ENCODE results near the gene BSND.

Gene BSND

DNA sequence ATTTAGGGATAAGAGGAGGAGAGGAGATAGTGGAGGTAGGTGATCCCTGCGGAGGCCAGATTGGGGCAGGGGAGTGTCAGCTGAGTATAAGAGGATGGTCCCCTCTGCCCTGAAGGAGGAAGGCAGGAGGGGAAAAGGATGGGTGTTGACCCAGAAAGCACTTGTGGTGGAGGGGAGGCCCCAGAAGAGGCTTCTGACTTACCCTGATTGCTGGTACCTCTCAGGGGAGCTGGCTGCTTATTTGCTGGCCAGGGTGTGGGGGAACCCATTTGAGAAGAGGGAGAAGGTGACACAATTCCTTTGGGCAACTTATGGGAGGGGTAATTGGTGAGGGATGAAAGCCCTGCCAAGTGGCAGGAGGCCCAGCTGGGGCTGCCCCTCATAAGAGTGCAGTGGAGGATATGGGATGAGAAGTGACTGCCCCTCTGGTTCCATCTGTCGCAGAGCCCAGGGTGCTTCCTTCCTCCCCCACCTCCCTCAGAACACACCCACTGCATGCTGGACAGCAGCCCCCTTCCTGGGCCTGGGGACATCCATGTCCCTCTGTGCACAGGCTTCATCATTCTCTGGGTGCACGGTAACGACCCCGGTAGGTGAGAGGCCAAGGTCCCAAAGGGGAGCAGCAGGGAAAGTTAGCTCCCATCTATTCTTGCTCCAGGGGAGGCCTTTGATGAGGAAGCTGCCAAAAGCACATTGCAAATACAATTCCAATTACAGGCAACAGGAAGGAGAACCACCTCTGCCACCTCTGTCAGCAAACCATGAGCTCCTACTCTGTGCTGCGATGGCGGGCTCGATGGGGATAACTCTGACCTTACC lies 39.2 kb downstream of the BSND start:
- H3K4me3 Mint-ChIP-seq, result no peak overlapping the region
- H3K27me3 Mint-ChIP-seq, result peaks cover 61 to 86% of the 10 kb centered on the region in 2 donors
- H3K27ac Mint-ChIP-seq, result no peak overlapping the region
- peaks cover 9 to 13% of the 10 kb centered on the region in 2 donors for H3K4me1 Mint-ChIP-seq
- ATAC-seq (replicated peaks) (peak; percentile 53 to 59), DNase-seq (no peak)
- H3K36me3 Mint-ChIP-seq, result peaks cover 0 to 1% of the 10 kb centered on the region in 2 donors
- H3K9me3 Mint-ChIP-seq, result peaks cover 3 to 4% of the 10 kb centered on the region in 2 donors

DNA sequence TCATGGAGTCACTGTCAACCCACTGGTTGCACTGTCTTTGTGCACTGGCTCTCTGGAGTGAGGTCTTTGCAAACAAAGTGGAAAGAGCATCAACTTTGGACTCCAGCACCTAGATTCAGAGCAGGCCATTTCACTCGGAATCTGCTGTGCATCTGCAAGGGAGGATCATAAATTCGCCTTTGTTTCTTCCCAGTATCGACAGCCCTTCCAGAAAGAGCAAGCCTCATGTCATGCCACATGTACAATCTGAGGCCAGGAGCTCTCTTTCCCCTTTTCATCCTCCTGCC lies 39.8 kb downstream of the BSND start:
- Mint-ChIP-seq H3K4me3 (no peak overlapping the region), H3K9me3 (peaks cover 0 to under 1% of the 10 kb centered on the region in 2 donors), H3K36me3 (no peaks in the 10 kb centered on the region), H3K27me3 (peaks cover 56 to 81% of the 10 kb centered on the region in 2 donors), H3K4me1 (peaks cover 9 to 13% of the 10 kb centered on the region in 2 donors), H3K27ac (no peak overlapping the region)
- ATAC-seq (replicated peaks) (no peak), DNase-seq (no peak)

DNA sequence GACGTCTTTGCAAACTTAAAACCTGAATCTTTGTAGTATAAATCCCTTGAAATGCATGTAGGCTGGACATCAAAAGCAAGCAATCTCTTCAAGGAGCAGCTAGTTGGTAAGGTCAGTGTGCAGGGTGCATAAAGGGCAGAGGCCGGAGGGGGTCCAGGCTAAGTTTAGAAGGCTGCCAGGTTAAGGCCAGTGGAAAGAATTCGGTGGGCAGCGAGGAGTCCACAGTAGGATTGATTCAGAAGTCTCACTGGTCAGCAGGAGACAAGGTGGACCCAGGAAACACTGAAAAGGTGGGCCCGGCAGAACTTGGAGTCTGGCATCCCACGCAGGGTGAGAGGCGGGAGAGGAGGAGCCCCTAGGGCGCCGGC lies 40.2 kb downstream of the BSND start:
- no peaks in the 10 kb centered on the region for H3K36me3 Mint-ChIP-seq

DNA sequence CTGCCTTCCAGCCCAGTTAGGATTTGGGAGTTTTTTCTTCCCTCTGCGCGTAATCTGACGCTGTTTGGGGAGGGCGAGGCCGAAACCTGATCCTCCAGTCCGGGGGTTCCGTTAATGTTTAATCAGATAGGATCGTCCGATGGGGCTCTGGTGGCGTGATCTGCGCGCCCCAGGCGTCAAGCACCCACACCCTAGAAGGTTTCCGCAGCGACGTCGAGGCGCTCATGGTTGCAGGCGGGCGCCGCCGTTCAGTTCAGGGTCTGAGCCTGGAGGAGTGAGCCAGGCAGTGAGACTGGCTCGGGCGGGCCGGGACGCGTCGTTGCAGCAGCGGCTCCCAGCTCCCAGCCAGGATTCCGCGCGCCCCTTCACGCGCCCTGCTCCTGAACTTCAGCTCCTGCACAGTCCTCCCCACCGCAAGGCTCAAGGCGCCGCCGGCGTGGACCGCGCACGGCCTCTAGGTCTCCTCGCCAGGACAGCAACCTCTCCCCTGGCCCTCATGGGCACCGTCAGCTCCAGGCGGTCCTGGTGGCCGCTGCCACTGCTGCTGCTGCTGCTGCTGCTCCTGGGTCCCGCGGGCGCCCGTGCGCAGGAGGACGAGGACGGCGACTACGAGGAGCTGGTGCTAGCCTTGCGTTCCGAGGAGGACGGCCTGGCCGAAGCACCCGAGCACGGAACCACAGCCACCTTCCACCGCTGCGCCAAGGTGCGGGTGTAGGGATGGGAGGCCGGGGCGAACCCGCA lies 40.8 kb downstream of the BSND start, which contains the start of gene PCSK9:
PCSK9 (plus strand) TSS at position 207 of the 741 bp plus-strand sequence; CDS start at position 497, 290 bp downstream.
- Mint-ChIP-seq H3K36me3 (no peaks in the 10 kb centered on the region), H3K4me3 (peak within 1 kb of the TSS in 1 of 2 donors; percentile 57), H3K27ac (no peak within 1 kb of the TSS), H3K27me3 (peaks cover 52 to 79% of the 10 kb centered on the region in 2 donors), H3K9me3 (no peaks in the 10 kb centered on the region), H3K4me1 (peaks cover 9 to 13% of the 10 kb centered on the region in 2 donors)
- no peak for DNase-seq
- peak in 1 of 2 donors; percentile 25 for ATAC-seq (replicated peaks)

More for the DNA sequence above, 40.2 kb downstream of the BSND start:
- Mint-ChIP-seq H3K4me1 (peaks cover 9 to 13% of the 10 kb centered on the region in 2 donors), H3K27me3 (peaks cover 53 to 81% of the 10 kb centered on the region in 2 donors), H3K27ac (no peak overlapping the region), H3K9me3 (no peaks in the 10 kb centered on the region), H3K4me3 (peak overlapping the region in 1 of 2 donors; percentile 57)
- ATAC-seq (replicated peaks) (no peak), DNase-seq (no peak)

DNA sequence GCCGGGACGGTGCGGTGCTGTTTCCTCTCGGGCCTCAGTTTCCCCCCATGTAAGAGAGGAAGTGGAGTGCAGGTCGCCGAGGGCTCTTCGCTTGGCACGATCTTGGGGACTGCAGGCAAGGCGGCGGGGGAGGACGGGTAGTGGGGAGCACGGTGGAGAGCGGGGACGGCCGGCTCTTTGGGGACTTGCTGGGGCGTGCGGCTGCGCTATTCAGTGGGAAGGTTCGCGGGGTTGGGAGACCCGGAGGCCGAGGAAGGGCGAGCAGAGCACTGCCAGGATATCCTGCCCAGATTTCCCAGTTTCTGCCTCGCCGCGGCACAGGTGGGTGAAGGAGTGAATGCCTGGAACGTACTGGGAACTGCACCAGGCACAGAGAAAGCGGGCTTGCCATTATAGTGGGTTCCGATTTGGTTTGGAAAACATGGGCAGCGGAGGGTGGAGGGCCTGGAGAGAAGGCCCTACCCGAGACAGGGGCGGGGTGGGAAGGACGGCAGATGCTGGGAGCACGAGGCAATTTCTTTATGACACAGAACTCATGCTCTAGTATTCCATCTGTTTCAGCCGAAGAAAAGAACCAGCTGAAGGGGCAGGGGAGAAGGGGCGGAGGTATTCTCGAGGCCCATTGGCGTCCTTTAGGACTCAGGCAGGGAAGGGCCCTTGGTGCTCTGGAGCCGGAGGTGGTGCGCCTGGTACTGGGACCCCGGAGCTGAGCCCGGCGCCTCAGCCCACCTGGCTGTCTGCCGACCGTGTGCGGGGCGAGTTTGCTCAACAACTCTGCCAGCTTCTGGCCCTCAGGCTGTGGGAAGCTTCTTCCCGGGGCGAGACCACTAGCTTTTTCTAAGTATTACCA lies 41.6 kb downstream of the BSND start:
- Mint-ChIP-seq H3K4me3 (peak overlapping the region in 1 of 2 donors; percentile 17), H3K27ac (no peak overlapping the region), H3K36me3 (no peaks in the 10 kb centered on the region), H3K27me3 (peaks cover 52 to 73% of the 10 kb centered on the region in 2 donors), H3K4me1 (peaks cover 9 to 13% of the 10 kb centered on the region in 2 donors), H3K9me3 (no peaks in the 10 kb centered on the region)
- DNase-seq, result no peak
- no peak for ATAC-seq (replicated peaks)

DNA sequence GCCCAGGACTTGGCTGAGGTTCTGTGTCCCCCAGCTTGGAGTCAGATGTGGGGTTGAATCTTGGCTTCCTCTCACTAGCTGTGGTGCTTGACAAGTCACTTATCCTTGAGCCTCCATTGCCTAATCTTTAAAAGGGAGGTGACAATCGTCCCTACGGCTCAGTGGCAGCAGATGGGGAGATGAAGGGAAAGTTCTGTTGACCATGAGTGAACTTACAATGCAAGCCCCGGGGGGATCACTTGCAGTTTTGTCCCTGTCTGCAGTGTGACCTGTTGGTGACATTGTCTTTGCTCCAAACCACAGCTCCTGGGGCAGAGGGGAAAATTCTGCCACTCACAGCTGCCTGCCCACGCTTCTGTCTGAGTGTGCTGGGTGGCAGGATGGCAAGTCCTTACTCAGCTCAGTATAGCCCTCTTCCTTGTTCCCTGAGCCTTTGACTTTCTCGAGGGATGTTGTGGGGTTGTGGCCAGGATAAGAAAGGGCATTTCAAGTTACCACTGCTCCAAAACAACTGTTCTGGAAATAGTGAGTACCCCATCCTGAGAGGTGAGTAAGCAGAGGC lies 42.3 kb downstream of the BSND start:
- H3K9me3 Mint-ChIP-seq, result no peaks in the 10 kb centered on the region
- peaks cover 48 to 66% of the 10 kb centered on the region in 2 donors for H3K27me3 Mint-ChIP-seq
- peaks cover 7 to 13% of the 10 kb centered on the region in 2 donors for H3K4me1 Mint-ChIP-seq
- DNase-seq (no peak), ATAC-seq (replicated peaks) (peak; percentile 30 to 45)
- H3K36me3 Mint-ChIP-seq, result no peaks in the 10 kb centered on the region
- no peak overlapping the region for H3K27ac Mint-ChIP-seq
- no peak overlapping the region for H3K4me3 Mint-ChIP-seq

DNA sequence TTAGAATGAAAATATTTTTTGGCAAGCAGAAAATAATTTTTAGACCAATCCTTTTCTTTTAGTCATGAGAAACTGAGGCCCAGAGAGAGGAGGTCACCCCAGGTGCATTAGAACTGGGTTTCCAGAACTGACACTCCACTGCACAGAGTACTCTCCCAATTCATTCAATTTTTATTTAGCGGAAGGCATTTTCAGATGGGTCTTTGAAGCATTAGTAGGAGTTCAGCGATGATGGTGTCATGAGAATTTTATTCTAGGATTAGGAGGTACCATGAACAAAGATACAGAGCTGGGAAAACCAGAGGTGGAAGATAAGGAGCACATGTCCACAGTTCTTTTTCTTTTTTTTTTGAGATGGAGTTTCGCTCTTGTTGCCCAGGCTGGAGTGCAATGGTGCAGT lies 42.9 kb downstream of the BSND start:
- peaks cover 6 to 13% of the 10 kb centered on the region in 2 donors for H3K4me1 Mint-ChIP-seq

DNA sequence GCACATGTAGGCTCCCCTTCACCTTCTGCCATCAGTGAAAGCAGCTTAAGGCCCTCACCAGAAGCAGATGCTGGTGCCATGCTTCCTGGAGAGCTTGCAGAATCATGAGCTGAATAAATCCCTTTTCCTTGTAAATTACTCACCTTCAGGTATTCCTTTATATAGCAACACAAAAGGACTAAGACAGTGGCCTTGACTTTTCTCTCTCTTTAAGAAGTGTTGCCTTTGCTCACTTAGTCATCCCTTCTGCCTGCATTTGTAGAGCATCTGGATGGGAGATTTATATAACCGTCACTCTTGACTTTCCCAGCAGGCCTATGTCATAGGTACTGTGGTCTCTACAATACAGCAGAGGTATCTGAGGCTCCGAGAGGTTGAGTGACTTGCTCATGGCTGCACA lies 44.3 kb downstream of the BSND start:
- Mint-ChIP-seq H3K4me1 (peaks cover 6 to 13% of the 10 kb centered on the region in 2 donors), H3K36me3 (no peaks in the 10 kb centered on the region), H3K27ac (no peak overlapping the region), H3K27me3 (peaks cover 36 to 61% of the 10 kb centered on the region in 2 donors), H3K4me3 (no peak overlapping the region), H3K9me3 (no peaks in the 10 kb centered on the region)
- ATAC-seq (replicated peaks) (no peak), DNase-seq (no peak)

More for the DNA sequence above, 42.9 kb downstream of the BSND start:
- no peaks in the 10 kb centered on the region for H3K36me3 Mint-ChIP-seq
- no peaks in the 10 kb centered on the region for H3K9me3 Mint-ChIP-seq
- no peak overlapping the region for H3K4me3 Mint-ChIP-seq
- no peak for DNase-seq
- ATAC-seq (replicated peaks), result no peak
- peaks cover 43 to 62% of the 10 kb centered on the region in 2 donors for H3K27me3 Mint-ChIP-seq
- no peak overlapping the region for H3K27ac Mint-ChIP-seq

DNA sequence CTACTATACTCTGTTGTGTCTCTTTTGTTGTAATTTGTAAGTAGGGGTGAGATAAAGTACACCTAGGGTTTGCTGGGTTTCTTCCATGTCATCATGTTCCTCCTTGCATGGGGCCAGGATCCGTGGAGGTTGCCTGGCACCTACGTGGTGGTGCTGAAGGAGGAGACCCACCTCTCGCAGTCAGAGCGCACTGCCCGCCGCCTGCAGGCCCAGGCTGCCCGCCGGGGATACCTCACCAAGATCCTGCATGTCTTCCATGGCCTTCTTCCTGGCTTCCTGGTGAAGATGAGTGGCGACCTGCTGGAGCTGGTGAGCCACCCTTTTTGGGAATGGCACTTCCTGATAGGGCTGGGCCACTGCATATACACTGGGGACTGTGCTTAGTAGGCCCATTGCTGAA lies 45.0 kb downstream of the BSND start:
- ATAC-seq (replicated peaks), result no peak
- peaks cover 6 to 13% of the 10 kb centered on the region in 2 donors for H3K4me1 Mint-ChIP-seq
- H3K36me3 Mint-ChIP-seq, result no peaks in the 10 kb centered on the region
- H3K4me3 Mint-ChIP-seq, result no peak overlapping the region
- H3K9me3 Mint-ChIP-seq, result no peaks in the 10 kb centered on the region
- H3K27ac Mint-ChIP-seq, result no peak overlapping the region
- DNase-seq, result no peak
- peaks cover 31 to 54% of the 10 kb centered on the region in 2 donors for H3K27me3 Mint-ChIP-seq

DNA sequence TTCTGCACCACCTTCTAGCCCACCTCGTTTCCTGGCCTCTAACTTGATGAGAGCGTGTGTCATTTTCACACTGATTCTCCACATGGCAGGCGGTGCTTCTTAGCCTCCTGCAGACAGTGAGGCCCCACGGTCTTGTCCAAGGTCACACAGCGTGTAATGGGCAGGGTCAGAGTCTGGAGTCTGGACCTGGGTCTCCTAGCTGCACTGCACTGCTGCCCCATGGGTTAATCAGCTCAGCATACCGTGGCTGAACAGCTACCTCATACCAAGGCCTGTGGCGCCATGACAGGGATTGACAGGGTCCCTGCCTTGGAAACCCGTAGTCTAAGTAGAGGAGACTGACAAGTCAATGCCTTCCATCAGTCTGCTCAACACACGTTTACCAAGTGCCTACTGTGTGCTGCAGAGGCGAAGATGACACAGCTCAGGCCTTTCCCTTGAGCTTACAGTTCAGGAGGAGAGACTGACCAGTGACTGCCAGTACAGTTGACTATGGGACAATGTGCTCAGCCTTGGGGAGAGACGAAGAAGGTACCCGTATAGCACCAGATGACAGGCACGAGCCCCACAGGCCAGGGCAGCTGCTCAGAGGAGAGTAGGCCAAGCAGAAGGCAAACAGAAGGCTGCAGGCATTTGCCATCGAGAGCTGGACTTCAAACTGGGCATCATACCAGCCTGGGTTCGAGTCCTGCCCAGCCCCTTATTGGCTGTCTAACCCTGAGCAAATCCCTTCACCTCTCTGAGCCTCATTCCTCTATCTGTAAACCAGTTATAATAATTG lies 46.1 kb downstream of the BSND start:
- ATAC-seq (replicated peaks) (no peak), DNase-seq (no peak)
- H3K4me1 Mint-ChIP-seq, result peaks cover 5 to 6% of the 10 kb centered on the region in 2 donors
- H3K27me3 Mint-ChIP-seq, result peaks cover 20 to 43% of the 10 kb centered on the region in 2 donors
- no peak overlapping the region for H3K27ac Mint-ChIP-seq
- H3K4me3 Mint-ChIP-seq, result no peak overlapping the region
- no peaks in the 10 kb centered on the region for H3K36me3 Mint-ChIP-seq
- no peaks in the 10 kb centered on the region for H3K9me3 Mint-ChIP-seq

DNA sequence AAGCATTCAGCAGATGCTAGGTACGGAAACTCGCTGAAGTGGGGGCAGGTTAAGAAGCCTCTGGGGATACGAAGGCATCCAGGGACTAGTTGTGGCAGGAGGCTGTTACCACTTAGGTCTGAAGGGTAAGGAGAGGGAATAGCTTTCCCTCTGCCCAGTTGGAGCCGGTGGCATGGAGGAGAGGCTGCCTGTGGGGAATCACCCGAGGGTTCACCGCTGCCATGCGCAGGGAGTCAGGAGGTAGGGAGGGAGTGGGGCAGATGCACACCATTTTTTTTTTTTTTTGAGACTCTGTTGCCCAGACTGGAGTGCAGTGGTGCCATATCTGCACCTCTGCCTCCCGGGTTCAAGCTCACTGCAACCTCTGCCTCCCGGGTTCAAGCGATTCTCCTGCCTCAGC lies 46.7 kb downstream of the BSND start:
- Mint-ChIP-seq H3K36me3 (no peaks in the 10 kb centered on the region), H3K9me3 (no peaks in the 10 kb centered on the region), H3K27ac (no peak overlapping the region), H3K4me1 (no peaks in the 10 kb centered on the region), H3K27me3 (peaks cover 14 to 37% of the 10 kb centered on the region in 2 donors), H3K4me3 (no peak overlapping the region)
- no peak for ATAC-seq (replicated peaks)
- no peak for DNase-seq

DNA sequence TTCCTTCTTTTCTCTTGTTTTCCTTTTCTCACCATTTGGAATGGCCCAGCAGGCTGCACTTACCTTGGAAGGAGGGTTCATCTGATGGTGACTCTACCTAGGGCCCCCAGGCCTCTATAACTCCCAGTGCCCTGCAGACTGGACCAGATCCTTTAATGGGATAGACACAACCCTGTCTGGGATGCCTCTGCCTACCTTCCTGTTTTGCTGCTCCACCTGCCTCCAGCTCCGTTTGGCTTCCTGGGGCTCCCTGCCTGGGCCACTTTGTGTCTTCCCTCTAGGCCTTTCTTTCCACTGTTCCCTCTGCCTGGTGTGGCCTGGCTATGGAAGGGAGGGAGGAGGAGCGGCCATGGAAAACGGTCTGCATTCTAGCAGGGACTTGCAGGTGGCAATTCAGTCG lies 48.1 kb downstream of the BSND start:
- Mint-ChIP-seq H3K36me3 (no peaks in the 10 kb centered on the region), H3K27me3 (peaks cover 0 to 22% of the 10 kb centered on the region in 2 donors), H3K4me1 (no peaks in the 10 kb centered on the region), H3K9me3 (no peaks in the 10 kb centered on the region), H3K4me3 (no peak overlapping the region), H3K27ac (no peak overlapping the region)
- DNase-seq, result no peak
- no peak for ATAC-seq (replicated peaks)

DNA sequence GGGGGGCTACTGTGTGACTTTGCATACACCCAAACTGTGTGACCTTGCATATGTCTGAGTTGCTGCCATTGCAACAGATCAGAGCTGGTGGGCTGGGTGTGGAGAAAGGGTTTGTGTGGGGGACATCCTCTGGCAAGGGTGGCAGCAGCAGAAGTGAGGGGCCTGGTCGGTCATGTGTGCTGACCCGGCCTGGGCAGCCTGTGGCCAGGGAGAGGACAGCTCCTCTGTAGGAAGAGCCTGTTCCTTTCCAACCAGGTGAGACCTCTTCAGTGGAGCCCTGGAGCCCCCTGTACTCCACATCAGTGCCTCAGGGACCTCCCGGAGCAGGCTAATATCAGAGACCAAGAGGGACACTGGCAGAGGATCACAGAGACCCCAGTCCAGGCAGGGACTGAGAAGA lies 48.9 kb downstream of the BSND start:
- H3K4me3 Mint-ChIP-seq, result no peak overlapping the region
- no peak for ATAC-seq (replicated peaks)
- H3K9me3 Mint-ChIP-seq, result no peaks in the 10 kb centered on the region
- H3K27ac Mint-ChIP-seq, result no peak overlapping the region
- no peak for DNase-seq
- no peaks in the 10 kb centered on the region for H3K4me1 Mint-ChIP-seq
- H3K36me3 Mint-ChIP-seq, result no peaks in the 10 kb centered on the region
- H3K27me3 Mint-ChIP-seq, result peaks cover 0 to 15% of the 10 kb centered on the region in 2 donors
